GM18505 (cell line): ENCODE measurements around the gene SKAP1.

ENCODE experiments used
- ATAC-seq: cut with Tn5 transposase; IDR thresholded peaks from one replicate; pipeline ENCODE4 v1.9.1; 2021; ENCODE audit not compliant: unreplicated experiment
- POLR2A ChIP-seq: IDR thresholded peaks from 4 replicates; pipeline ENCODE4 v1.6.1; 2011; ENCODE audit warnings: borderline replicate concordance; ENCODE audit not compliant: insufficient read depth, insufficient read length; ENCODE audit errors: extremely low read depth

The SKAP1 gene

GRCh38 chr17:48143629-48144028 is 286.4 kb downstream of the SKAP1 start:
- ATAC-seq: no peak
- no peak for TF ChIP-seq POLR2A

DNA sequence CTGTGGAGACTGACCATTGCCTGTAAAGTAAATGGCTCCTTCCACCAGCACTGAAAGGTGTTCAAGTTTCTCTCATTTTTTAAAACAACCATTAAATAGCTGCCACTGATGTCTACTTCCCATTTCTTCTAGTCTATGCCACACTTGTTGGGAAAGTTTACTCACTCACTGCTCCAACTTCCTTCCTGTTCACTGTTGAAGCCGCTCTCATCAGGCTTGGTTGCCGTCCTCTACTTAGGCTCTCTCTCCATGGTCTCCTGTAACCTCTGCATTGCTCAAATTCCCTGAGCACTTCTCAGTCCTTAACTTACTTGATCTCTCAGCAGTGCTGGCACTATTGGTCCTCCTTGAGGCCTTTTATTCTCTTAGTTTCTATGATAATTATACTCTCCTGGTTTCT is 290.1 kb downstream of the SKAP1 start:
- no peak for ATAC-seq

GRCh38 chr17:48137656-48138055 is 292.4 kb downstream of the SKAP1 start:
- ATAC-seq: no peak

More for the DNA sequence above, 290.1 kb downstream of the SKAP1 start:
- no peak for TF ChIP-seq POLR2A

GRCh38 chr17:48134912-48135480 is 295.0 kb downstream of the SKAP1 start:
- no peak for TF ChIP-seq POLR2A
- no peak for ATAC-seq

More at GRCh38 chr17:48137656-48138055, 292.4 kb downstream of the SKAP1 start:
- TF ChIP-seq POLR2A: no peak

- ATAC-seq: no peak
- TF ChIP-seq POLR2A: no peak
These were observed 297.6 kb downstream of the SKAP1 start for GRCh38 chr17:48132385-48132784.

- TF ChIP-seq POLR2A: no peak
- no peak for ATAC-seq
These were observed 298.7 kb downstream of the SKAP1 start for GRCh38 chr17:48131216-48131824.

DNA sequence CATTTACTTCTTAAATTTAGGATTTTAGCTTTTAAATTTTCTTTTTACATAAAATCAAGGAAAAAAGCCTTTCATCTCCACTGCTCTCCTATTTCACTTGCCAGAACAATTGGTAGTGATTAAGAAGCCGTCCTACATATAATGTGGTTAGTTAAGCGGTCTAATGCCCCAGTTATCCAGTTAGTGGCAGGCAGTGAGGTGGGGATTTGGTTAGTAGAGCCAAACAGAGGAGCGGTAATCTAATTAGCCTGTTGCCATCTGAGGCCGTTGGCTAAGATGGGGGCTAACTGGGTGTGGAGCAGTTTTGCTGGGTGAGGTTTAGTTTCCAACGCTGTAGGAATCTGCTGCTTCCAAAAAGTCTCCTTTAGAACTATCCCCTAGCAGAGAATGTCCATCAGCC is 300.0 kb downstream of the SKAP1 start:
- no peak for ATAC-seq
- TF ChIP-seq POLR2A: no peak

DNA sequence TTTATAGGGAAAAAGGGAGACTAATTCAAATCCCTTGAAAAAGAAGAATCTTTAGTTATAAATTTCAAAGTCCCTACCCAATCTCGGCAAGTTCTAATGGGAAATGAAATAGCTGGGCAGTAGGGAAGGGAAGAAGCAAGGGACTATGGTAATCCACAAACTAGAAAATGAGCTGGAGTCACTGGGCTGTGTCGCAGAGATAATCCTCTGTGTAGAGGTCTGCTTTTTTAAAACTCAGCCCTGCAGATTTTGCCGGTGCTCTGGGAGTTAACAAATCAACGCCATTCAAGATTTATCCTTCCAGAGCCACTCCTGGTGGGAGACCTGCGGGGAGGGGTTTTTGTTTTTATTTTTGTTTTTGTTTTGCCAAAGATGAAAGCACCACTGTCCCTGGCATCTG is 301.6 kb downstream of the SKAP1 start:
- TF ChIP-seq POLR2A: no peak
- ATAC-seq: no peak

GRCh38 chr17:48127371-48128051 is 302.5 kb downstream of the SKAP1 start:
- ATAC-seq: no peak
- TF ChIP-seq POLR2A: no peak

DNA sequence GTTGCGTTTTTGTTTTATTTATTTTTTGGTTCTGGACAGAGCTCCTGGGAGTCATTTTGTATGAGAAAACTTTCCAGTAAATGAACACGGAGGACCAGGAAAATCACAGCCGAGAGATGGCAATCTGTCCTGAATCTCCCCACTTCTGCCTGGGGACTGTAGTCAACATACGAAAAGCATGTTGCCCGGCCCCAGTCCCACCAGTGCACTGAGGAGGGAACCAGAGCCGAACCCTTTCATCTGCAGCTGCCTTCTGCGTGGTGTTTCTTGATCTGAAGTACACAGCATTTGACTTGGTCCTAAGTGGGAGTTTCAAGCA is 303.5 kb downstream of the SKAP1 start:
- no peak for ATAC-seq
- TF ChIP-seq POLR2A: peak; percentile 2

DNA sequence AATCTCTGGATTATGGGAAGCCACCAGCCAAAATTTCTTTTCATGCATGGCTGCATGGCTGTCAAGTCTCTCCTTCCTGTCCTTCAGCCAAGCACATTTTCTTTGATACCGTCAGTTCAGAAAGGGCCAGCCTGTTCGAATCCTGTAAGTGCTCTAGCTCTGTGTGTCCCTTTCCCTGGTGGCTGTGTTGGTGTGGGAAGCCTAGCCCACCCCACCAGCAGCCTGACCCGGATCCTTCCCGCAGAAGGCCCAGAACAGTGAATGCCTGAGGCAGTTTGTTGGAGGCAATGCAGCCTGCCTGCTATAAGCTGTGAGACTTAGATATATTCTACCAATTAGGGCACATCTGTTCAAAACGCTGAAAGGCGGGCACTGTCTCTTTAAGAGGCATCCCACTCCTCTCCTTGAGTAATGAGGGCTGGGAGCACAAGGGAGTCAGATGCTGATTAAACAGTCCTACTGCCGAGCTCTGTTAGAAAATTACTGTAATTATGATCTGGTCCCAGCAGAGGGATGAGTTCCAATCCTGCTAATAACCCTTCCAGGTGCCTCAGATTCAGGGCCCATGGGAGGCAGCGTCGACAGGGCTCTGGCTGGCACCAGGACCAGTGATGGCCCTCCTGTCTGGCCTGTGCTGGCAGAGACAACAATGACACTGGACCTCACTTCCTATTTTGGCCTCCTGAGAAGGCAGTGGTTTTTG is 304.0 kb downstream of the SKAP1 start:
- no peak for ATAC-seq
- peak; percentile 26 for TF ChIP-seq POLR2A

- no peak for TF ChIP-seq POLR2A
- ATAC-seq: no peak
These were observed 306.1 kb downstream of the SKAP1 start for GRCh38 chr17:48123776-48124388.

- ATAC-seq: no peak
- no peak for TF ChIP-seq POLR2A
These were observed 306.9 kb downstream of the SKAP1 start for GRCh38 chr17:48123111-48123510.
